Measurements from ENCODE around the gene B4GAT1.

GRCh38 chr11:66340596-66341501 lies 6.6 kb downstream of the B4GAT1 start:
- TF ChIP-seq CTCF (IDR thresholded peaks at IDR 0.05) (no peak), POLR2A (IDR thresholded peaks at IDR 0.05) (no peak), EP300 (IDR thresholded peaks at IDR 0.05) (no peak)
